Activated T-cell treated with anti-CD3 and anti-CD28 coated beads, Interleukin-2, amount 50 U/mL, for 4 hours (primary cell): ENCODE results near the gene COL4A4. TPM values are rescaled to one million over a fixed set of nuclear protein-coding genes. Genes with fewer than 3 reads are reported as not detected.
A peak's percentile ranks its signal among the peaks of the same experiment; 100 is the strongest.
"Not testable (repeated sequence)": the region's sequence is repeated elsewhere in the genome, so short reads cannot be mapped to it uniquely, and the experiment has no call there.

Experiments
- ATAC-seq, 2 donors: fragments of 200-7000 bp; cut with Tn5 transposase; one replicate each; pipeline ENCODE4 v1.10.0; 2021
- DNase-seq: peaks from one replicate; pipeline ENCODE4 v3.0.0-alpha.2; 2020
- H3K27me3 Mint-ChIP-seq: one replicate; pipeline ENCODE4 v1.8.0; 2021; ENCODE audit warnings: low read depth, mixed read lengths
- H3K36me3 Mint-ChIP-seq: one replicate; pipeline ENCODE4 v1.8.0; 2022; ENCODE audit warnings: mixed read lengths; ENCODE audit not compliant: insufficient read depth
- H3K4me1 Mint-ChIP-seq: one replicate; pipeline ENCODE4 v1.8.0; 2021; ENCODE audit warnings: low read depth, mixed read lengths
- H3K4me3 Mint-ChIP-seq: one replicate; pipeline ENCODE4 v1.8.0; 2021; ENCODE audit warnings: mild to moderate bottlenecking, moderate library complexity, mixed read lengths
- H3K9me3 Mint-ChIP-seq: one replicate; pipeline ENCODE4 v1.8.0; 2021; ENCODE audit warnings: mixed read lengths
- total RNA-seq, 3 donors: library from RNA; stranded (reverse); gene quantifications; one replicate each; pipeline ENCODE4 v1.2.1, GENCODE V29; 2021

The COL4A4 gene
- total RNA-seq, 3 donors from 2014 or later, result 0.14 TPM; not detected in 2

GRCh38 chr2:227117027-227117426 is 47.0 kb downstream of the COL4A4 start:
- H3K9me3 Mint-ChIP-seq, result no peaks in the 10 kb centered on the region
- ATAC-seq, result no peak
- peaks cover 5% of the 10 kb centered on the region for H3K27me3 Mint-ChIP-seq
- DNase-seq, result no peak
- no peaks in the 10 kb centered on the region for H3K36me3 Mint-ChIP-seq
- H3K4me3 Mint-ChIP-seq, result no peak overlapping the region
- H3K4me1 Mint-ChIP-seq, result no peaks in the 10 kb centered on the region

- H3K36me3 Mint-ChIP-seq, result no peaks in the 10 kb centered on the region
- no peaks in the 10 kb centered on the region for H3K4me1 Mint-ChIP-seq
- H3K9me3 Mint-ChIP-seq, result no peaks in the 10 kb centered on the region
- DNase-seq (no peak), ATAC-seq (no peak)
- peaks cover 5% of the 10 kb centered on the region for H3K27me3 Mint-ChIP-seq
- no peak overlapping the region for H3K4me3 Mint-ChIP-seq
Measured at GRCh38 chr2:227115761-227116160, 48.2 kb downstream of the COL4A4 start.

- peak in 1 of 2 donors; percentile 53 for ATAC-seq
- H3K9me3 Mint-ChIP-seq, result no peaks in the 10 kb centered on the region
- no peaks in the 10 kb centered on the region for H3K4me1 Mint-ChIP-seq
Measured at GRCh38 chr2:227106845-227107759, 56.9 kb downstream of the COL4A4 start.

GRCh38 chr2:227103583-227103982 is 60.4 kb downstream of the COL4A4 start:
- DNase-seq (no peak), ATAC-seq (no peak)
- Mint-ChIP-seq H3K27me3 (no peaks in the 10 kb centered on the region), H3K4me3 (no peak overlapping the region), H3K36me3 (no peaks in the 10 kb centered on the region), H3K4me1 (no peaks in the 10 kb centered on the region), H3K9me3 (no peaks in the 10 kb centered on the region)

More at GRCh38 chr2:227106845-227107759, 56.9 kb downstream of the COL4A4 start:
- no peak for DNase-seq
- Mint-ChIP-seq H3K4me3 (no peak overlapping the region), H3K27me3 (no peaks in the 10 kb centered on the region), H3K36me3 (no peaks in the 10 kb centered on the region)

- Mint-ChIP-seq H3K4me1 (no peaks in the 10 kb centered on the region), H3K27me3 (no peaks in the 10 kb centered on the region), H3K36me3 (no peaks in the 10 kb centered on the region), H3K9me3 (no peaks in the 10 kb centered on the region), H3K4me3 (no peak overlapping the region)
- no peak for DNase-seq
- ATAC-seq, result no peak
Measured at GRCh38 chr2:227099340-227099739, 64.7 kb downstream of the COL4A4 start.

GRCh38 chr2:227098162-227098515 is 65.9 kb downstream of the COL4A4 start:
- H3K27me3 Mint-ChIP-seq, result no peaks in the 10 kb centered on the region
- DNase-seq, result no peak
- no peak for ATAC-seq
- H3K36me3 Mint-ChIP-seq, result no peaks in the 10 kb centered on the region
- H3K4me1 Mint-ChIP-seq, result no peaks in the 10 kb centered on the region
- H3K4me3 Mint-ChIP-seq, result no peak overlapping the region
- H3K9me3 Mint-ChIP-seq, result no peaks in the 10 kb centered on the region

- no peaks in the 10 kb centered on the region for H3K4me1 Mint-ChIP-seq
- no peak for ATAC-seq
- H3K27me3 Mint-ChIP-seq, result no peaks in the 10 kb centered on the region
Measured at GRCh38 chr2:227097495-227098161, 66.4 kb downstream of the COL4A4 start.

GRCh38 chr2:227095346-227095745 is 68.7 kb downstream of the COL4A4 start:
- H3K9me3 Mint-ChIP-seq, result no peaks in the 10 kb centered on the region
- no peaks in the 10 kb centered on the region for H3K27me3 Mint-ChIP-seq
- no peaks in the 10 kb centered on the region for H3K36me3 Mint-ChIP-seq
- H3K4me1 Mint-ChIP-seq, result no peaks in the 10 kb centered on the region
- no peak for ATAC-seq
- no peak for DNase-seq
- H3K4me3 Mint-ChIP-seq, result no peak overlapping the region

More at GRCh38 chr2:227097495-227098161, 66.4 kb downstream of the COL4A4 start:
- Mint-ChIP-seq H3K36me3 (no peaks in the 10 kb centered on the region), H3K4me3 (no peak overlapping the region), H3K9me3 (no peaks in the 10 kb centered on the region)
- no peak for DNase-seq

GRCh38 chr2:227082286-227082685 is 81.7 kb downstream of the COL4A4 start:
- Mint-ChIP-seq H3K9me3 (no peaks in the 10 kb centered on the region), H3K4me3 (no peak overlapping the region), H3K27me3 (peaks cover 9% of the 10 kb centered on the region), H3K4me1 (no peaks in the 10 kb centered on the region), H3K36me3 (no peaks in the 10 kb centered on the region)
- ATAC-seq, result no peak
- no peak for DNase-seq

GRCh38 chr2:227079726-227080125 is 84.3 kb downstream of the COL4A4 start:
- Mint-ChIP-seq H3K36me3 (no peaks in the 10 kb centered on the region), H3K4me3 (no peak overlapping the region), H3K9me3 (no peaks in the 10 kb centered on the region), H3K27me3 (peaks cover 14% of the 10 kb centered on the region), H3K4me1 (no peaks in the 10 kb centered on the region)
- no peak for DNase-seq
- no peak for ATAC-seq

GRCh38 chr2:227065065-227065464 is 98.9 kb downstream of the COL4A4 start:
- not testable (repeated sequence) for DNase-seq, ATAC-seq, H3K4me1 Mint-ChIP-seq, H3K36me3 Mint-ChIP-seq, H3K4me3 Mint-ChIP-seq, H3K9me3 Mint-ChIP-seq
- H3K27me3 Mint-ChIP-seq, result peaks cover 23% of the 10 kb centered on the region

GRCh38 chr2:227058888-227059399 is 105.1 kb downstream of the COL4A4 start:
- ATAC-seq, result no peak
- Mint-ChIP-seq H3K4me1 (no peaks in the 10 kb centered on the region), H3K36me3 (no peaks in the 10 kb centered on the region), H3K4me3 (no peak overlapping the region), H3K27me3 (peaks cover 19% of the 10 kb centered on the region), H3K9me3 (no peaks in the 10 kb centered on the region)
- DNase-seq, result no peak

- Mint-ChIP-seq H3K4me1 (no peaks in the 10 kb centered on the region), H3K9me3 (no peaks in the 10 kb centered on the region), H3K27me3 (peaks cover 17% of the 10 kb centered on the region), H3K4me3 (no peak overlapping the region), H3K36me3 (no peaks in the 10 kb centered on the region)
- no peak for ATAC-seq
- DNase-seq, result no peak
Measured at GRCh38 chr2:227057743-227058447, 106.1 kb downstream of the COL4A4 start.

GRCh38 chr2:227057060-227057459 is 106.9 kb downstream of the COL4A4 start:
- ATAC-seq, result no peak
- Mint-ChIP-seq H3K27me3 (peaks cover 16% of the 10 kb centered on the region), H3K4me1 (no peaks in the 10 kb centered on the region), H3K9me3 (no peaks in the 10 kb centered on the region), H3K36me3 (no peaks in the 10 kb centered on the region), H3K4me3 (no peak overlapping the region)
- DNase-seq, result no peak
